HL-60 (cell line): ENCODE measurements around the gene ABI3BP.

Experiments
- CTCF ChIP-seq: IDR thresholded peaks from one replicate; pipeline ENCODE4 v1.5.1; 2011; ENCODE audit warnings: low read length, control low read depth, inconsistent platforms; ENCODE audit not compliant: insufficient read depth
- POLR2AphosphoS5 ChIP-seq: IDR thresholded peaks from 2 replicates; pipeline ENCODE4 v1.6.1; 2012; ENCODE audit warnings: low read depth

DNA sequence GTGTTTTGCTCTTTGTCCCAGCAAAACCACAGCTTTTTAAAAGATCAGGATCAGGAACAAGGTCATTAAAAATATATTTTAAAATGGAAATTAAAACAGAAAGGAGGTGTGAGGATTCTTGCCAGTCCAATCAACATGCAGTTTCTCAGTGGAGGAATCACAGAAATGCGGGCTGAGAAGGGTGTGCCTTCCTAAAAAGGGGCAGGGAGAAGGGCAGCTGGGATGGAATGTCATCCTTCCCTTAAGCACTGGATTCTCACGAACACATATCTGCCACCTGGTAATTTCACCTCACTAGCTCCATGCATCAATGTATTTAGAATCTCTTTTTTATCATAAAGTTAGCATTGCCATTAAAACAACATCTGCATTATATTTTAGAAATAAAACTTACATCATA is 21.4 kb downstream of the ABI3BP start:
- TF ChIP-seq CTCF, result no peak
- TF ChIP-seq POLR2AphosphoS5, result no peak
